GM23338 (cell line): ENCODE data around the gene SLC28A2. TPM values are rescaled to one million over a fixed set of nuclear protein-coding genes. Genes with fewer than 3 reads are reported as not detected.

ENCODE experiments used
- ATAC-seq: fragments of 200-7000 bp; cut with Tn5 transposase; 3 replicates; pipeline ENCODE4 v1.9.1; 2020
- DNase-seq: peaks from one replicate; pipeline ENCODE4 v3.0.0-alpha.2; 2015; ENCODE audit warnings: low spot score
- H2AFZ ChIP-seq: fragments of 200-600 bp; sonication (generic); 2 replicates; pipeline ENCODE4 v1.8.0; 2016; ENCODE audit warnings: antibody characterized with exemption, mild to moderate bottlenecking, moderate library complexity
- H3F3A ChIP-seq: fragments of 200-600 bp; sonication (generic); replicated peaks from 2 replicates; pipeline ENCODE4 v1.8.0; 2017; ENCODE audit warnings: antibody characterized with exemption, mixed run types, low read depth
- H3K27ac ChIP-seq: fragments of 200-600 bp; sonication (generic); 2 replicates; pipeline ENCODE4 v1.6.1; 2016; ENCODE audit warnings: low read depth
- H3K27me3 ChIP-seq: fragments of 200-600 bp; sonication (generic); 2 replicates; pipeline ENCODE4 v1.8.0; 2016; ENCODE audit warnings: mild to moderate bottlenecking, mixed run types, moderate library complexity; ENCODE audit not compliant: insufficient read depth
- H3K36me3 ChIP-seq: fragments of 200-600 bp; sonication (generic); 2 replicates; pipeline ENCODE4 v1.8.0; 2016; ENCODE audit warnings: mild to moderate bottlenecking; ENCODE audit not compliant: insufficient read depth
- H3K4me1 ChIP-seq: fragments of 200-600 bp; sonication (generic); 2 replicates; pipeline ENCODE4 v1.8.0; 2016; ENCODE audit warnings: mild to moderate bottlenecking, moderate library complexity; ENCODE audit not compliant: insufficient read depth
- H3K4me2 ChIP-seq: fragments of 200-600 bp; sonication (generic); 2 replicates; pipeline ENCODE4 v1.7.1; 2017; ENCODE audit warnings: mixed run types
- H3K4me3 ChIP-seq: fragments of 200-600 bp; sonication (generic); 2 replicates; pipeline ENCODE4 v1.6.1; 2016; ENCODE audit warnings: mixed run types
- H3K79me2 ChIP-seq: fragments of 200-600 bp; sonication (generic); replicated peaks from 2 replicates; pipeline ENCODE4 v1.8.0; 2017; ENCODE audit warnings: mild to moderate bottlenecking; ENCODE audit not compliant: insufficient read depth
- H3K9me2 ChIP-seq: fragments of 200-600 bp; sonication (generic); 2 replicates; pipeline ENCODE4 v1.8.0; 2017; ENCODE audit not compliant: insufficient read depth
- H4K20me1 ChIP-seq: fragments of 200-600 bp; sonication (generic); replicated peaks from 2 replicates; pipeline ENCODE4 v1.8.0; 2017; ENCODE audit warnings: mild to moderate bottlenecking; ENCODE audit not compliant: insufficient read depth
- H3K27ac Mint-ChIP-seq: 2 replicates; pipeline ENCODE4 v1.8.0; 2020; ENCODE audit warnings: inconsistent platforms, mild to moderate bottlenecking, moderate library complexity, mixed read lengths
- H3K27me3 Mint-ChIP-seq: 3 replicates; pipeline ENCODE4 v1.8.0; 2022; ENCODE audit warnings: low read depth, mild to moderate bottlenecking, moderate library complexity, mixed read lengths, inconsistent platforms; ENCODE audit not compliant: insufficient read depth, poor library complexity
- H3K36me3 Mint-ChIP-seq: 3 replicates; pipeline ENCODE4 v1.8.0; 2021; ENCODE audit warnings: low read depth, mild to moderate bottlenecking, inconsistent platforms, moderate library complexity, mixed read lengths
- H3K4me1 Mint-ChIP-seq: 3 replicates; pipeline ENCODE4 v1.8.0; 2020; ENCODE audit warnings: mild to moderate bottlenecking, inconsistent platforms, mixed read lengths
- H3K4me3 Mint-ChIP-seq: 3 replicates; pipeline ENCODE4 v1.8.0; 2021; ENCODE audit warnings: moderate library complexity, mild to moderate bottlenecking, inconsistent platforms, mixed read lengths
- H3K9me3 Mint-ChIP-seq: 3 replicates; pipeline ENCODE4 v1.8.0; 2020; ENCODE audit warnings: moderate library complexity, mild to moderate bottlenecking, inconsistent platforms, mixed read lengths
- CREB1 ChIP-seq: fragments of 250-450 bp; sonication (Bioruptor Pico); IDR thresholded peaks from 2 replicates; pipeline ENCODE4 v1.5.0; 2020; ENCODE audit warnings: low read depth, mild to moderate bottlenecking, moderate library complexity
- CTCF ChIP-seq, 2 experiments: fragments of 200-600 bp in 1 of 2; sonication (generic) in 1 of 2; conservative IDR thresholded peaks; 2 replicates each; pipeline versions ENCODE4 v1.5.1 to v1.6.1; 2016 to 2017; ENCODE audit warnings: antibody characterized with exemption in 2 of 2, low read depth in 2 of 2, mild to moderate bottlenecking in 2 of 2, moderate library complexity in 1 of 2
- NANOG ChIP-seq: IDR thresholded peaks from 2 replicates; pipeline ENCODE4 v1.6.1; 2016; ENCODE audit warnings: antibody characterized with exemption, borderline replicate concordance
- REST ChIP-seq: IDR thresholded peaks from one replicate; pipeline ENCODE4 v1.6.1; 2018; ENCODE audit warnings: antibody characterized with exemption; ENCODE audit not compliant: unreplicated experiment
- STAT1 ChIP-seq: IDR thresholded peaks from one replicate; pipeline ENCODE4 v1.6.1; 2016; ENCODE audit warnings: antibody characterized with exemption; ENCODE audit not compliant: unreplicated experiment
- ZNF114 ChIP-seq: fragments of 250-450 bp; sonication (Bioruptor Pico); IDR thresholded peaks from 2 replicates; pipeline ENCODE4 v1.5.0; 2020; ENCODE audit warnings: mild to moderate bottlenecking, moderate library complexity
- ZNF331 ChIP-seq: fragments of 250-450 bp; sonication (Bioruptor Pico); IDR thresholded peaks from 2 replicates; pipeline ENCODE4 v1.5.0; 2020; ENCODE audit warnings: low read depth, mild to moderate bottlenecking, moderate library complexity
- ZNF462 ChIP-seq: fragments of 250-450 bp; sonication (Bioruptor Pico); IDR thresholded peaks from 2 replicates; pipeline ENCODE4 v1.5.0; 2020; ENCODE audit warnings: mild to moderate bottlenecking, moderate library complexity
- polyA plus RNA-seq: library from polyadenylated mRNA; unstranded; fragments of >200 nt; fragmentation: Nextera tagmentation; extraction: Ambion mirVana; gene quantifications from 2 replicates; pipeline ENCODE4 v1.2.1, GENCODE V29; 2016
- total RNA-seq: library from RNA; depleted of rRNA; stranded (reverse); fragments of >200 nt; shearing (Covaris generic); gene quantifications from 2 replicates; pipeline ENCODE4 v1.2.3, GENCODE V29; 2014

The SLC28A2 gene
- total and polyA plus RNA-seq, 2 experiments from 2014 or later: 0.18 TPM; not detected in 1

GRCh38 chr15:45285413-45285812 lies 33.4 kb downstream of the SLC28A2 start (continued):
- TF ChIP-seq CTCF (conservative IDR thresholded peaks at IDR 0.05; ENCODE audit: low read depth in 2 of 2) (no peak), ZNF462 (CRISPR knock-in tag) (no peak)

GRCh38 chr15:45287390-45287956 lies 35.4 kb downstream of the SLC28A2 start:
- Mint-ChIP-seq H3K36me3 (no peaks in the 10 kb centered on the region), H3K4me1 (no peaks in the 10 kb centered on the region), H3K27me3 (no peaks in the 10 kb centered on the region), H3K4me3 (no peak overlapping the region), H3K27ac (no peak overlapping the region), H3K9me3 (peaks cover 10% of the 10 kb centered on the region; the same call in 2 of the 3 replicates)
- no peaks in the 10 kb centered on the region for H3K79me2 ChIP-seq
- 0 out of 2 replicates have a peak, but pooled peaks cover 4% of the 10 kb centered on the region for H3K27me3 ChIP-seq
- ATAC-seq (no peak), DNase-seq (no peak)
- H3K9me2 ChIP-seq: no peaks in the 10 kb centered on the region
- no peak overlapping the region for H3K4me2 ChIP-seq
- no peaks in the 10 kb centered on the region for H3K4me1 ChIP-seq
- no peaks in the 10 kb centered on the region for H3K36me3 ChIP-seq
- no peak overlapping the region for H3K4me3 ChIP-seq
- H3F3A ChIP-seq: no peaks in the 10 kb centered on the region
- no peak overlapping the region for H3K27ac ChIP-seq
- TF ChIP-seq CREB1 (CRISPR knock-in tag): no peak
- no peak for TF ChIP-seq ZNF331 (CRISPR knock-in tag)
- no peak for TF ChIP-seq STAT1
- no peak for TF ChIP-seq REST
- TF ChIP-seq CTCF (conservative IDR thresholded peaks at IDR 0.05; ENCODE audit: low read depth in 2 of 2): no peak
- TF ChIP-seq ZNF114 (CRISPR knock-in tag): no peak
- no peak for TF ChIP-seq NANOG
- H4K20me1 ChIP-seq: no peaks in the 10 kb centered on the region
- H2AFZ ChIP-seq: no peak overlapping the region
